NCI-H2107 (cell line): ENCODE measurements around the gene CTNND1.

Experiments used
- DNase-seq: peaks from one replicate; lab custom pipeline; 2025; lab: John Stamatoyannopoulos, UW

The CTNND1 gene

DNA sequence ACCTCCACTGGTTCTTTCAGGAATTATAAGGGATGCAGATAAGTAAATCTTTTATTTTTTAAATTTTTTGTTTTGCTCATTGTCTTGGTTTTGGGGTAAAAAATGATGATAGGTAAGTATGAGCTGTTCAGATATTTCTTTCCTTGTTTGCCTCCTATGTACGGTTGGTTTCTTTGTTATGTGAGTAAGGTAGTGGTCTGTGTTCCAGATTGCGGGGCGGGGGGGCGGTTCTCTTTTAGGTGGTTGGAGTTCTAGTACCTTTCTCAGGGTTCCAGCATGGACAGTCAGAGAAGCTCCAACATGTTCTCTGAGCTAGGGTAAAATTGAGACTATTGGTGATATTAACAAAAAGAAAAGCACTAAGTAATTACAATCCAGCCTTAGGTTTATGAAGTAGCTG lies 2.4 kb downstream of the CTNND1 start:
- no peak for DNase-seq

DNA sequence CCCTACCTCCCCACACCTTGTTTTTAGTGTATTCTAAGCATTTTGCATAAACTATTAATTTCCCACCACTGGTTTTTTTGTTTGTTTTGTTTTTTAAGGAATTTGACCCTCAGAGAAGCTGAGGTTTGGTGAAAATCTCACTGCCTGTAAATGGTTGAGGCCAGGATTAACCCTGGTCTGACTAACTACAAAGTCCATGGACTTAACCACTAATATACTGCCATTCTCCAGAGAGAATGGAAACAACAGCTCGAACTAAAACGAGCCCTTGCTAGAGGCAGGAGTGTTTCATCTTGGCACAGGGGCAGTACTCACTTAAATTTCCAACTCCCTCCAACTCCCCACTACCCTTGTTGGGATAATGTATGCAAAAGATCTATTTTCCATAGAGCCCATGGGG lies 3.0 kb downstream of the CTNND1 start:
- no peak for DNase-seq

DNA sequence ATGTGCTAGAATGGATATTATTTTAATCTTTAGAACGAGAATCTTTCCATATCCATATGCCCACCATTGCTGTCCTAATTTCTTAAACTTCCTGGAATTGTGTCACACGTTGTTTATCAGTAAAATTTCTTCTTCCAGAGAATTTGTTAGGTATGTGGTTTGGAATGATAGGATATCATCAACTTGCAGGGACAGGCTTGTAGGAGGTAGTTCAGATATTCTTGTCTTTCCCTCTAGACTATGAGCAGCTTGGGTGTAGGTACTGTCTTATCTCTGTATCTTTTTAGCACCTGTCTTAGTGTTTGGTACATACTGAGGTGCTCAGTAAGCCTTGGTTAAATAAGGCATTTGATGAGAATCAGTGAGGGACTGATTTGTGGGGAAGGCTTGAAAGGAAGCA lies 3.4 kb downstream of the CTNND1 start:
- DNase-seq, result no peak

DNA sequence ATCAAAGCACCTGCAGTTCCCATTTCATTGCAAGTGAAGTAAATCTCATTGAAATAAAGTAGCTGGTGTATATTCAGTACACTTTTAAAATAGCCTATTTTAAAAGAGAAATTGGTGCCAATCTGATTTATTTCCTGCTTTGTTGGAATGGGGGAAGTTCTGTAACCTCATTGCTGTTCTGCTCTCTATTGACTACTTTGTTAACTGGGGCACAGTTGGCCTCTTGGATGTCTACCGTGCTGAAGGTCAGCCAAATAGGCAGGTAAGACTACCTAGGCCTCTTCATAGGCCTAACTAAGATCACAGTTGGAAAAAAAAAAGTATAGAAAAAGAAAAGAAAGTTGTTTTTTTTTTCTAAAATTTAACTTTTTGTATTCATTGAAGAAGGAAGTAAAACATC lies 9.2 kb downstream of the CTNND1 start:
- DNase-seq, result no peak

DNA sequence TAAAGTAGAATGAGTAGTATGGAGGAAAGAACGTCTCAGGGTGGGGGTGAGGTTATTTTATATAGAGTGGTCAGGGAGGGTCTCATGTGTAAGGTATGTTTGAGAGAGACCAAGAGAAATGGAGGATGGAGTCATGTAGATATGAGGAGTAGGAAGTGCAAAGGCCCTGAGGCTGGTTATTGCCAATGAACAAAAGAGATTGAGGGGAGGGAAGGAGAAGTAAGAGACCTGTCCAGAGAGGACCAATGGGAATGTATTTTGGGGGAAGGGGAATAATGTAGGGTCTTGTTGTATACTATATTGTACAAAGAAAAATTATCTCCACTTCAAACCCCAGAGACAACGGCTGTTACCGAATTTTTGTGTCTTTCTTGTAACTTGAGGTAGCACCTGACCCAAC lies 9.8 kb downstream of the CTNND1 start:
- no peak for DNase-seq

DNA sequence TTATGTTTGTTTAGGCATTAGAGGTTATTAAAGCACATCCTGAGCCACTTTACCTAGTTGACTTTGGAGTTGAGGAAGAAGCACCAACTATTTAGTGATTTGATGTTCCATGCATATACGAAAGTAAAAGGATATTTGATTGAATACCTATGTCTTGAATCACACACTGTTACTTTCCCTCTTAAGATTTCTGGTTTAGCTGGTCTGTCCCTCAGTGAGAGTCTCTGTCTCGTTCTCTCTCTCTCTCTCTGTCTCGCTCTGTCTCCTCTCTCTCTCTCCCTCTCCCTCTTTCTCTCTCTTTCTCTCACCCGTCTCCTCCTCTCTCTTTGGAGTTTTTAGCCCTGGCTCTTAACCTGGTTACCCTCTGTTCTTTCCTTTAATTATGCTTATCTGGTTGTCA lies 11.0 kb downstream of the CTNND1 start:
- no peak for DNase-seq

DNA sequence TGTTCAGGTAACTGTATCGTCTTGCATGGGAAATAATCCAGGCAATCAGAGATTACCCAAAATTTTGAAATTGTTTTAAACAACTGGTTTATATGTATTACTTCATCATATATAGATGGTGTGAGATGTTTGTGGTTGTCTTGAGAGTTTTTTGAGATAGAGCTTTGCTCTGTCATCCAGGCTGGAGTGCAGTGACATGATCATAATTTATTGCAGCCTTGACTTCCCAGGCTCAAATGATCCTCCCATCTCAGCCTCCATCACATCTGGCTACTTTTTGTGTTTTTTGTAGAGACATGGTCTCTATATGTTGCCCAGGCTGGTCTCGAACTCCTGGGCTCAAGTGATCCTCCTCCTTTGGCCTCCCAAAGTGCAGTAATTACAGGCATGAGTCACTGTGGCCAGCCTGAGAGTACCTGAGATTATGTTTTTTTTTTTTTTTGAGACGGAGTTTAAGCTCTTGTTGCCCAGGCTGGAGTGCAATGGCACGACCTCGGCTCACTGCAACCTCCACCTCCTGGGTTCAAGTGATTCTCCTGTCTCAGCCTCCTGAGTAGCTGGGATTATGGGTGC lies 11.5 kb downstream of the CTNND1 start:
- no peak for DNase-seq

DNA sequence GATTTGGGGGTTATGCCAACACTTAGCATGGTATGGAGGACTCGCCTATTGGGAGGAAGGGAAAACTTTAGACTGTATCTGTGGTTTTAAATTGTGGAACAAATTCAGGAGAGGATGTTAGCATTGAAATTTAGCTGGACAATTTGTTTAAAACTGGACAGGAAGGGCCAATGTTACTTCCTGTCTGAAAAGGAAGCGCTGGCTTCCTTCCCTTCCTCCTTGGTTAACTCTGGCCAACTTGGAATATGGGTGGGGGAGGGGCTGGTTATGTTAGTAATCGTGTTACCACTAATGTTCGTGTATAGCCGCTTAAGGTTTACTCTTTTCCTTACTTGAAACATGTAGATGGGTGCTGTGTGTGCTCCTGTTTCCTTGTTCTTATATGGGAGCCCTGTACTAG lies 13.9 kb downstream of the CTNND1 start:
- DNase-seq, result no peak

DNA sequence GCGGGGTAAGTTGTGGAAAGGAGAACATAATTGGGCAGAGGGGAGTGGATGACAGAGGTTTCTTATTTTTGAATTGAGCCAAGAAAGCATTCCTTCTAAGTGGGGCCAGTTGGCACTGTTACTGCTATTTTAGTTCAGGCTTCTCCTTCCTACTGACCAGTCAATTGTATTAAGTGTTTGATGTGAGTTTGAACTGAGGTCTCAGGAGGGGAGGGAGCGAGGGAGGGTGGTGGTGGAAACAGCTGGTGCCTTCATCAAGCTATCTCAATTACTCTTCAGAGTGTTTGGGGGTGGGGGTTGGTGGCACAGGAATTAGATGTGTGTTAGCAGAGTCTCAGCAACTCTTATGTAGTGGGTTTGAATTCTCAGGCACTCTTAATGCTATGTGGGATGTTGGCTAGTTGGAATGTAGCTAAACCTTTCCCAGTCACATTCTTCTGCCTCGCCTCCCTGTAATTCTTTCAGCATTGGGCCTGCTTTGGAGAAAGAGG lies 14.5 kb downstream of the CTNND1 start:
- DNase-seq, result no peak

DNA sequence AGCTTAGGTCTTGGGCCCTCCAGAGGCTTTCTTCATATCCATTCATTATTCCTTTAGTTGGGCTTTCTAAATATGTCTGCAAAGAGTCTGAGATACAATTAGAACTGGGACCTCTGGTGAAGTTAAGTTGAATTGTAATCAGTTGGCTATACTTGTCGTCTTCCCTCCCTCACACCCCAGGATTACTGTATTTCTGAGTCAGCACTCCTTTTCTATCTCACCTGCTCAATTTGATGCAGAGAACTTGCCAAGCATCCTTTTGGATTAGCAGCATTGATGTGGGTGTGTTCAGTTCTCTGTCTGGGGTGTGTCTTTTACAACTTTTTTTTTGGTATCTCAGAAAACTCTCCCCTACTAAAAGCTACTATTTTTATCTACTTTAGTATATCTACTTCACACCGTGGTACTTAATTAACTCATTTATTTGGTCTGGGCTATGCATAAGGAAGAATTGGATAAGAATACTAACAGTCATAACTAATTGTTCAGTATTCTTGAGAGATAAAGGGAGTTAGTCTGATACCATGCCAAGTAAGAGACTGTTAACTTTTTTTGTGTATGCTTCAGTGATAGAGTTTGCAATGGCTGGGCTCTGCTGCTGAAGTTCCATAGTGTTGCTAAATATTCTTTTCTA lies 15.1 kb downstream of the CTNND1 start:
- DNase-seq, result no peak

DNA sequence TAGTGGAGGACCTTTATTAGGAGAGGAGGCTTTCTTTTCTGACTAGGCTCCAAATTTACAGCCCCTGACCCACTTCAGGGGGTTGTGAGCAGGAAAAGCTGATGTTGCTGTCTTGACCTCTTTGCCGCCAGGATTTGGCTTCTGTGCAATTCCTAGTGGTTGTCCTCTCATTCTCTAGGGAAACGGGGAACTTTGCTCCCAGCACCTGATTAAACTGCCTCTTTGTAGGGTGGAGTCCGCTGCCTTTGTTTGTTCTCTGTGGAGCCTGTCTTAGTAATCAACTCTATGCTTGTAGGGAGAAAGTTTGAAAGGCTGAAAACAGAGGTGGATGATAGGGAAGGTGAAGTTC lies 16.3 kb downstream of the CTNND1 start:
- no peak for DNase-seq

DNA sequence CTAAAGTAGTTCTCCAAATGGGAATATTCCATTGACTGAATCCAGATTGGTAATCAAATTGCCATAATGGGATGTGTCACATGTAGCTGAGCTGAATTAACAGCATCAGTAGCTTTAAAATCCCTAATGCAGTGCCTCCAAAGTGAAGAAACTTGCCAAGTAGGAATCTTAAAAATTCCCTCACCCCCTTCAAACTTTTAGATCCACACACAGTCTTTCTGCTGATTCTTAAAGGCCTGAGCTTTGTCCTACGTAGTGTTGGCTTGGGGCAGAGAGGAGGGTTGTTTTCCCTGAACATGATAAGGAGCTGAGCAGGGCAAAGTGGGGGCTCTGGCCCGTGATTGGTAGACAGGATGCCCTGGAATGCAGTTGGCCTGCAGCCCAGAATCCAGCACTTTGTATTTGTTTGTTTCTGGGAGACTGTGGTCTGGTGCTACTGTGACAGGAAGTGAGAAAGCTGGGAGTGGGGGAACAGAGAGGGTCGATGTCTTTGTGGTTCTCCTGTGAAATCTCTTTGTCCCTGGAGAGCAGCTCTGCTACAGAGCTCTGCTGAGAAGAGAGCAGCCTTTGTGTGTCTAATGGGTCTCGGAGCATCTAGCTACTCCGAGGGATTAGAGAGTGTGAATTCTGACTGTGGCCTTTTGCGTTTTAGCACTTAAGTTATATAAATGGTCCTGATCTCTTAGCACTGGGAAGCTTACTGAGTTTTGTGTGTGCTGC lies 16.9 kb downstream of the CTNND1 start:
- peak; percentile 39 for DNase-seq

DNA sequence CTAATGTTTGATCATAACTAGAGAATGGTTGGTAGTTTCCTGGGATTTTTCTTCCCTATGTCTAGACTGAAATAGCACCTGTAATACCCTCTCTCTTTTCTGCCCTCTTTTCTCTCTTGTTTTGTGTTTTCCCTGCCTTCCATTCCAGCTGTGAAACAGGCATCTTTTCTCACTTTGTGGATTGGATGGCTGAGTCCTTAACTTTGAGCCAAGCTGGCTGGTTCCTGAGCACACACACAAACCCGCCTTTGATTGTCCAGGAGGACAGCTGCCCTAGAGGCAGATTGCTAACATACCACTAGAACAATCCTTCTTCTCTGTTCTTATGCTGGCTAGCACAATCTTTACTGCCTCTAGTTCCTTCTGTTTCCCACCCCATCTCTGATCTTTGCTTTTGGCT lies 17.7 kb downstream of the CTNND1 start:
- DNase-seq, result no peak

DNA sequence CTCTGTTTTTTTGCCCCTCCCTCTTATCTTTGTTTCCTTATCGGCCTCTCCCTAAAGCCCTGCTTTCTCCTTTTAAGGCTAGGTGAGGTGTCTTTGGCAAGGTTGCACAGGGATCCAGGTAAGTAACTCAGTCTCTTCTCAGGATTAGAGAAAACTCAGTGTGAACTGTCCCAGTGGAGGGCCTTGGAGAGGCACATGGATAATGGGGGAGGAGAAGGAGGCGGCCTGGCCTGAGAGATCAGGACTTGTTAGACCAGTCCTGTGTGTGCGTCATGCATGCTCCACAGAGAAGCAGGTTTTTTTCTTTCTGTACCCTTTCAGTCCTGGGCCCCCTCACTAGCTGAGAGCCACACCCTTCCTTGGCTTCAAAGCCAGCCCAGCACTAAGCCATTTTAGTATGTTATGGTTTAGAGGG lies 19.9 kb downstream of the CTNND1 start:
- no peak for DNase-seq

DNA sequence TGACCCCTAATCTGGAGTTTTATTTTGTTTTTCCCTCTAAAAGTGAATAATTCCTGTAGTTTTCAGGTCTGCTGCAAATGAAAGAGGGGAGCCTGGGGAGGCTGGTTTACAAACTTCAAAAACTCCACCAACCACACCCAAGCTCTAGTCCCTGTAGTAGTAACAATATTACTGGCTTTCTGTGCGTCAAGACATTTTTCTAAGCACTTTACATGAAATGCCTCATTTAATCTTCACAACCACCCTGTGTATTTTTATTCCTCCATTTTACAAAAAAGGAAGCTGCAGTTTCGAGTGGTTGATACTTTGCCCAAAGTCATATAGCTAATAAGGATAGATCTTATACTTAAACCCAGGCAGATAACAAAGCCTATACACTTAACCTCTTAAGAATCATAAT lies 23.5 kb downstream of the CTNND1 start:
- no peak for DNase-seq

DNA sequence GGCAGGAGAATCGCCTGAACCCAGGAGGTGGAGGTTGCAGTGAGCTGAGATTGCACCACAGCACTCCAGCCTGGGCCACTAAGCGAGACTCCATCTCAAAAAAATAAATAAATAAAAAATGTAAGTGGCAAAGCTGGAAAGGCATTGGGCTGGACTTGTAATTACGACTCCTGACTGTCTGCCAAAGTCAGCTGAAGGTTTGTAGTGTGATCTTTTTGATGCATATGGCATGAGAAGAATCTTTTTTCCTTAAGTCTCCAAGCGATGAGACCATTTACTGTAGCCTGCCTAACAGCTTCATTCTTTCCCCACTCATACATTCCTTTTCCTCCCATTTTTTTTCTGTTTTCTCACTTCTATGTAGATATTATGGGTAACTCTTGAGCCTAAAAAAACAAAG lies 24.8 kb downstream of the CTNND1 start:
- no peak for DNase-seq

DNA sequence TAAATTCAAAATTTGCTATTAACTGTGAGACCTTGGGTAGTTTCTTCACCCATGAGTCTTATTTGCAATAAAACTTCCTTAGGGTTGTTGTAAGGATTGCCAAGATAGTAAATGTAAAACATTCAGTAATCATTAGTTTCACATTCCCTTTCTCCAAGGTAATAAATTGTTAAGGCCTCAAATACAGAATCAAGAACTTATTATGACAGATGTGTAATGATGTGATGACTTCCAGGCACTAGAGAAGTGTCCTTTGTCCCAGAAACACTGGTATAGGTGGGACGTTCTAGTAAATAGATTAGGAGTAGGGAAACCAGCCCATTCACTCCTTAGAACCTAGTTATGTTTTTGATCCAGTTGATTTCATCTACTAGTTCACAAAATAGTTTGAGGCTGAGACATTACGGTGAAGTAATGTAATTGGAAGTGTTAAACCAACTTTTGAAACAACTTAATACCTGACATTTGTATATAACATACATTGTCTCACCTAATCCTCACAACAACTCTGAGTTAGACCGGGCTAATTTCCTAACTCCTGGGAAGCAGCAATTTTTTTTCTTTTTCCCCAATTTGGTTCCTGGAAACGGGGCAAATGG lies 25.5 kb downstream of the CTNND1 start:
- DNase-seq, result no peak

DNA sequence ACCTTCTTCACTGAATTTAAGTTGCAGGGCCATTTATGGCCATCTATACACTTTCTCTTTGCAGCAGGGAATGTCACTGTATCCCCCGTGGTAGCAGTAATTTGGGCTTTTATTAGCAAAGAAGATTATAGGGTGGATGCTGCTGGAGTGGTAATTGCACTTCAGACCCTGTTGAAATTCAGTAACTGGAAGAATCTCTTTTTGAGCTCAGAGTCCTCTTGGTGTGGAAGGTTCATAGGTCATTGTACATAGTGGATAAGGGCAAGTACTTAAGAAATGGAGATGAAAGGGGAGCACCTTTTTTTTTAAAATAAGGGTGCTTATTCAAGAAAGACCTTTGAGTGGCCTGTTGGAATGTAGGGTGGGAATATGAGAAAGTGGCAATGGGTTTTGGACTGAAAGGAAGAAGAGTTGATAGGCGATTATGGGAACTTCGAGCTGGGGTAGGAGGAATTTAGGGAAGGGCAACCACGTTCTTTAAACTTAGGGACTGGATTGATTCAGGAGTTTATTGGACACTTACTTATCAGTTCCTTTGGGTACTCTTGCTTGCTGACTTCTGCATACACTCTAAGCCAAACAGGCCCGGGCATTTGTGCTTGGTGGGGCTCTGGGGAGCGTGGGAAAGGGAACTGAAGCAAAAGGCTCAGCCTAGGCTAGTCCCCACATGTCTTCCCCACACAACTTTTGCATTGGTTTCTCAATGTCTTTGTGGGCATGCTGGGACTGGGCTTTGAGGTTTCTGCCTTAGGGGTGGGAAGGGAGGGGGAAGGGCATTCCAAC lies 26.5 kb downstream of the CTNND1 start:
- DNase-seq, result no peak

DNA sequence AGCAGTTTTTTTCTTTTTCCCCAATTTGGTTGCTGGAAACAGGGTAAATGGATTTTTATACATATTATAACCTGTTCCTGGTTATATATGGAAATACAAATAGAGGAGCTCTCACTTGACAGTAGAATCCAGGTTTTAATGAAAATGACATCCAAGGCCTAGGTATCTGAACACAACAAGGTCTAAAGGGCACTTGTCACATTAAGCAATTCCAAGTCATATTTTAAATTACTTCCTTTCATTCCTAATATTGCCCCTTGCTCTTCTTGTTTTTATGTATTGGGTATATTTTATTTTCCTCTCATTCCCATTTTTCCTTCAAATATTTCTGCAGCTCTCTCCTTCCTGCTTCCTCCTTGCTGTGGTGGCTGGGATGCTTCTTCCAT lies 27.1 kb downstream of the CTNND1 start:
- no peak for DNase-seq

DNA sequence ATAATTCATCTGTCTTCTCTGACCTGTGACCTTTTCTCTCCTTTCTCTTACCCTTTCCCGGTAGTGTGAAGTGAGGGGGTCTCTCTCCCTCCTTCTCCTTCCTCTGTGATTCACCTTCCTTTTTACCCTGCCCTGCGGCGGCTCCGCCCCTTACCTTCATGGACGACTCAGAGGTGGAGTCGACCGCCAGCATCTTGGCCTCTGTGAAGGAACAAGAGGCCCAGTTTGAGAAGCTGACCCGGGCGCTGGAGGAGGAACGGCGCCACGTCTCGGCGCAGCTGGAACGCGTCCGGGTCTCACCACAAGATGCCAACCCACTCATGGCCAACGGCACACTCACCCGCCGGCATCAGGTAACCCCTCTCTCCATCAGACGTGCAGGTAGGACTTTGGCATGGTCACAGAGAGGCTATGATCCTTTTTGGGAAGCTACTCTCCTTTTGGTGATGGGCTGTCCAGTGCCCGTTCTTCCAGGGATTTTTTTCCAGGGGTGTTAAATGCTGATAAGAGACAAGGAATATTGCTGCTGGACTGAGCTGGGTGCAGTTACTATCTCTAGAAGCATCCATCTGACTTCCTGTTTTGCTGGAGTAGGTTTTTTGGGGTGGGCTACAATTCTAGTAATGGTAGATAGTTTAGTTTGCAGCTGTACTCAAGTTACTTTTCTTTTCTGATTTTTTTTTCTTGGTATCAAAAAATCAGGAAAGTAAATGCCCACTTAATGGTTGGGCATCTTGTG lies 29.9 kb downstream of the CTNND1 start:
- DNase-seq, result no peak

DNA sequence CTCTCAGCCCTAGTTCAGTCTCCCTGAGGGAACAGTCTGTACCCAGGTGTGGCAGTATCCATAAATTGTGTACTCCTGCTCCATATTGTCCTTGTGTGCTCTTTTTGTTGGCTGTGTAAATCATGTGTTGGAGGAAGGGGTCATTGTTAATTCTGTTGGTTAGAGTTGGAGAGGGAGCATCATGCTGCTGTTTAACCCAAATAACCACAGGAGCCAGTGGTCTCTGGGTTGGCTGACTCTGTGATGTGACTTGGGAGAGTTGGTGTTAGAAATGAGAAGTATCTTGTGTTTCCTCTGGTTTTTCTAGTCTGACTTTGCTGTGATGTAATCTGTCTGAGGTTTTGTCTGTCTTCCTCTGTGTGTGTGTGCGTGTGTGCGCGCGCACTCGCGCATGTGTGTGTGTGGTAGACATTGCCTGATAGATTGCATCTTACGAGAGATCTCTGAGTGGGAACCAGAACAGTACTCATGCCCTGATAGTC lies 30.5 kb downstream of the CTNND1 start:
- no peak for DNase-seq

DNA sequence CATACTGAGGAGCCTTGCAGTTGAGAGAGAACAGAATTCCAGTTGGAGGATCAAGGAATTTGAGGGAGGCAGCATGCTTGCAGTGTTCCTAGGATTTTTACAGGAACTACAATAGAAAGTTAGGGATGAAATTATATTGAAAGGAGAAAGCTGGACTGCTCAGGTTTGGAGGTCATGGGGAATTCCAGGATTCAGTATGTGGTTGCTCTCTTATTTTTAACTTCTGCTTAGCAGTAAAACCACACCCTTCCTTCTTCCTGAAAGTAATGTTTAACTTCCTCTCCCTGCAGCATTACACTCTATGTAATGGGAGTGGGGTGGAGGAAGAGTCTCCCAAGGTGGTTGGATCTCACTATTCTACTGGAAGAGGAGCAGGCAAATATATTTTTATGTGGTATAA lies 31.3 kb downstream of the CTNND1 start:
- DNase-seq, result no peak
